ENCODE measurements around the gene LMNB1. TPM values are rescaled to one million over a fixed set of nuclear protein-coding genes. Genes with fewer than 3 reads are reported as not detected.

The LMNB1 gene
- polyA plus RNA-seq, 1 donor (not counting 4 experiments of a cell fraction or from before 2014, with no cell fraction given): 11.0 TPM

- no peaks in the 10 kb centered on the region for H3K27me3 ChIP-seq (ENCODE audit: control insufficient read depth, extremely low read depth, insufficient read depth, low read length)
- no peaks in the 10 kb centered on the region for H4K20me1 ChIP-seq (ENCODE audit: control insufficient read depth, extremely low read depth, insufficient read depth, low read length)
- no peaks in the 10 kb centered on the region for H3K9me3 ChIP-seq (ENCODE audit: control insufficient read depth, low read depth, low read length)
- dilution Hi-C loops (cut with MboI; ENCODE audit: extremely low pct_ligation_motif_present, low sequenced_read_pairs): no loop called here
- peaks cover 0 to 6% of the 10 kb centered on the region in 2 experiments for H3K36me3 ChIP-seq (ENCODE audit: control insufficient read depth in 2 of 2, extremely low read depth in 1 of 2, insufficient read depth in 2 of 2, low read length in 2 of 2)
- TF ChIP-seq CTCF (optimal IDR thresholded peaks at IDR 0.05 in 1 of 3, IDR thresholded peaks at IDR 0.05 in 1 of 3, conservative IDR thresholded peaks at IDR 0.05 in 1 of 3; ENCODE audit: extremely low read depth in 1 of 3, insufficient read depth in 2 of 3, low read length in 3 of 3): no peak
- no peak for TF ChIP-seq EZH2 (IDR thresholded peaks at IDR 0.05; ENCODE audit: low read length)
- no peaks in the 10 kb centered on the region for H3K9me1 ChIP-seq (ENCODE audit: control insufficient read depth, extremely low read depth, insufficient read depth, low read length)
- H3K4me1 ChIP-seq (ENCODE audit: control insufficient read depth, extremely low read depth, insufficient read depth, low read length): peaks cover 3% of the 10 kb centered on the region
- no peak for FAIRE-seq
- no peak overlapping the region for H2AFZ ChIP-seq (ENCODE audit: control insufficient read depth, low read length)
- H3K79me2 ChIP-seq (ENCODE audit: control insufficient read depth, insufficient read depth, low read length): no peaks in the 10 kb centered on the region
- no peak overlapping the region for H3K27ac ChIP-seq (ENCODE audit: control insufficient read depth, insufficient read depth, low read length)
- no peak overlapping the region for H3K9ac ChIP-seq (ENCODE audit: control insufficient read depth, extremely low read depth, insufficient read depth, low read length)
- H3K4me2 ChIP-seq (ENCODE audit: control insufficient read depth, extremely low read depth, insufficient read depth, low read depth, low read length): no peak overlapping the region
- H3K4me3 ChIP-seq (ENCODE audit: control insufficient read depth in 2 of 3, extremely low read depth in 1 of 3, insufficient read depth in 2 of 3, low read depth in 1 of 3, low read length in 3 of 3): no peak overlapping the region
- no peak for DNase-seq (ENCODE audit: low read depth, low spot score)
These were observed 42.3 kb downstream of the LMNB1 start for GRCh38 chr5:126819253-126819652.

- Histone ChIP-seq H4K20me1 (ENCODE audit: control insufficient read depth, extremely low read depth, insufficient read depth, low read length) (no peaks in the 10 kb centered on the region), H3K9me3 (ENCODE audit: control insufficient read depth, low read depth, low read length) (no peaks in the 10 kb centered on the region), H3K9ac (ENCODE audit: control insufficient read depth, extremely low read depth, insufficient read depth, low read length) (no peak overlapping the region), H2AFZ (ENCODE audit: control insufficient read depth, low read length) (no peak overlapping the region), H3K27ac (ENCODE audit: control insufficient read depth, insufficient read depth, low read length) (no peak overlapping the region), H3K27me3 (ENCODE audit: control insufficient read depth, extremely low read depth, insufficient read depth, low read length) (no peaks in the 10 kb centered on the region), H3K4me1 (ENCODE audit: control insufficient read depth, extremely low read depth, insufficient read depth, low read length) (no peaks in the 10 kb centered on the region), H3K4me2 (ENCODE audit: control insufficient read depth, extremely low read depth, insufficient read depth, low read depth, low read length) (no peak overlapping the region), H3K36me3 (ENCODE audit: control insufficient read depth in 2 of 2, extremely low read depth in 1 of 2, insufficient read depth in 2 of 2, low read length in 2 of 2) (peaks cover 0 to 11% of the 10 kb centered on the region in 2 experiments), H3K79me2 (ENCODE audit: control insufficient read depth, insufficient read depth, low read length) (no peaks in the 10 kb centered on the region), H3K4me3 (ENCODE audit: control insufficient read depth in 2 of 3, extremely low read depth in 1 of 3, insufficient read depth in 2 of 3, low read depth in 1 of 3, low read length in 3 of 3) (no peak overlapping the region), H3K9me1 (ENCODE audit: control insufficient read depth, extremely low read depth, insufficient read depth, low read length) (no peaks in the 10 kb centered on the region)
- no peak for TF ChIP-seq CTCF (optimal IDR thresholded peaks at IDR 0.05 in 1 of 3, IDR thresholded peaks at IDR 0.05 in 1 of 3, conservative IDR thresholded peaks at IDR 0.05 in 1 of 3; ENCODE audit: extremely low read depth in 1 of 3, insufficient read depth in 2 of 3, low read length in 3 of 3)
- DNase-seq (ENCODE audit: low read depth, low spot score) (no peak), FAIRE-seq (peak; percentile 71)
- dilution Hi-C loops (cut with MboI; ENCODE audit: extremely low pct_ligation_motif_present, low sequenced_read_pairs): no loop called here
These were observed 49.8 kb downstream of the LMNB1 start for GRCh38 chr5:126826619-126827215.

Data from keratinocyte (primary cell).